Measurements from ENCODE around the gene ARHGAP18. TPM values are rescaled to one million over a fixed set of nuclear protein-coding genes. Genes with fewer than 3 reads are reported as not detected.

Gene ARHGAP18
- total RNA-seq, 8 experiments from 2014 or later, result 0.67 to 99.5 (median 3.6) TPM

DNA sequence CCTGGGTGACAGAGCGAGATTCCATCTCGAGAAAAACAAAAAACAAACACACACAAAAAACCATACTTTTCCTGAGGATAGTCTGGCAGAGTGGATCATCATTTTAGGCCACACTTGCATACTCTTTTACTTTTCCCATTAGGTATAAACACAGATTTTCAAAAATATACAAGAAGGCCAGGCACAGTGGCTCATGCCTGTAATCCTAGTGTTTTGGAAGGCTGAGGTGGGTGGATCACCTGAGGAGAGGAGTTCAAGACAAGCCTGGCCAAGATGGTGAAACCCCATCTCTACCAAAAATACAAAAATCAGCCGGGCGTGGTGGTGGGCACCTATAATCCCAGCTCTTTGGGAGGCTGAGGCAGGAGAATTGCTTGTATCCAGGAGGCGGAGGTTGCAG lies 85.5 kb downstream of the ARHGAP18 start:
- Histone ChIP-seq H3K27ac (no peak overlapping the region), H3K4me3 (no peak overlapping the region), H3K4me1 (replicated peaks in 1 of 2) (no peaks in the 10 kb centered on the region)
- WGBS, 10 experiments, result 60 to 100% (median 93%) methylated on average over 1 to 4 of the region's 5 CpGs; no CpG with 5 or more reads in 2 of the 10 experiments
- in situ Hi-C loops (cut with MboI; ENCODE audit: low pct_unique_long_range_greater_than_20kb in 2 of 9, low sequenced_read_pairs in 9 of 9, unreplicated experiment in 9 of 9), result loop anchor here in 2 of 9 experiments (25.0 kb wide), 2 partner anchors 88 to 113 kb away; partner anchors contain the start of gene ARHGAP18 (in 1 of the 2)
- ATAC-seq (replicated peaks in 6 of 8), result no peak

DNA sequence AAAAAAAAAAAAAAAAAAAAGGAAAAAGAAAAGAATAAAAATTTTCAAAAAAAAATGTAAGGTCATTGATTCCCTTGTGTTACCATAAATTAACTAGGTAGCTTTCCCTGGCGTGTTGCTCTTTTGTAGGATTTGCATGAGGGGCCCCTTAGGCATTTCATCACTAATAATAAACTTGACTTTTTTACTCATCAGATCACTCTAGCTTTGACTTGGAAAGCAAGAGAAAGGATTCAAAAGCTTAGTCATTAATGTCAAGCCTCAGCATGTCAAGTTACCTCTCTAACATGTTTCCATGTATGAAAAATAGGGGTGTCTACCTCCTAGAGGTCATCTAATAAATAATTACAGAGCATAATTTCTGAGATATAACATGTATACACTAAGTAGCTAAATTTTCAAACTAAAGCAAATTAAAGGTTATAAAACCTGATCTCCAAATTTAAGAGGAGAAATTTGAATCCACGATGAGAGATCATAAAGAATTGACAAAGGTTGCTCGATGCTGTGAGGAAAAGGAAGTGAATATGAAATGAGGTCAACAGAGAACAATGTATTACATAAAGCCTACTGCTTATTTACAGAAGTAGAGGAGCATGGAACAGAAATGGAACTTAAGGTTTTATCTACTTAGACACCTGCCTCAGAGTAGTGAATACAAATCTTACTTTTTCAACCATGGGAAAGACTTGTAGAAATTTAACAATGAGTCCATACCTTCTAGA lies 86.8 kb downstream of the ARHGAP18 start:
- in situ Hi-C loops (cut with MboI; ENCODE audit: low pct_unique_long_range_greater_than_20kb in 2 of 9, low sequenced_read_pairs in 9 of 9, unreplicated experiment in 9 of 9), result loop anchor here in 2 of 9 experiments (25.0 kb wide), 2 partner anchors 89 to 114 kb away; partner anchors contain the start of gene ARHGAP18 (in 1 of the 2)
- Histone ChIP-seq H3K4me1 (replicated peaks in 1 of 2) (no peaks in the 10 kb centered on the region), H3K4me3 (no peak overlapping the region), H3K27ac (no peak overlapping the region)
- 71 to 94% (median 92%) methylated on average over 2 to 3 of the region's 3 CpGs; no CpG with 5 or more reads in 1 of the 10 experiments for WGBS, 10 experiments
- ATAC-seq (replicated peaks in 6 of 8), result no peak

DNA sequence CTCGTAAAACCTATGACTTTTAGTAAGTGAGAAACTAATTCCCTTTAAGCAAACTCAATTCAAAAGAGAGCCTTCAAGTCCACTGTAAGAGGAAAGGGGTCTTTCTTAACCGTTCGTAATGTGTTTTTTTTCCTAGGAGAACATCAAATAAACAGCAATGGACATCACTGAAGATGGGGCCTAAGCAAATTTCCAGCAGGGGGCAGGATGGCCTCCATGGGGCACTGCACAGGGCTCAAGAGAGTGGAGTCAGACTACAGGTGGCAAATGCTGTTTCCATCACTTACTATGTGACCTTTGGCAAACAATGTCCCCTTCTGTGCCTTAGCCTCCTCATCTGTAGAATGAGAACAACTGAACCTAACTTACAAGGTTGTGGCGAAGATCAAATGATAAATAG lies 88.7 kb downstream of the ARHGAP18 start:
- 83 to 100% (median 94%) methylated on average over 1 to 4 of the region's 4 CpGs for WGBS, 10 experiments
- no peak for ATAC-seq (replicated peaks in 6 of 8)
- in situ Hi-C loops (cut with MboI; ENCODE audit: low pct_unique_long_range_greater_than_20kb in 2 of 9, low sequenced_read_pairs in 9 of 9, unreplicated experiment in 9 of 9), result loop anchor here in 2 of 9 experiments (25.0 kb wide), 2 partner anchors 91 to 116 kb away; partner anchors contain the start of gene ARHGAP18 (in 1 of the 2)
- no peak overlapping the region for H3K4me3 ChIP-seq
- H3K4me1 ChIP-seq (replicated peaks in 1 of 2), result no peaks in the 10 kb centered on the region
- no peak overlapping the region for H3K27ac ChIP-seq

DNA sequence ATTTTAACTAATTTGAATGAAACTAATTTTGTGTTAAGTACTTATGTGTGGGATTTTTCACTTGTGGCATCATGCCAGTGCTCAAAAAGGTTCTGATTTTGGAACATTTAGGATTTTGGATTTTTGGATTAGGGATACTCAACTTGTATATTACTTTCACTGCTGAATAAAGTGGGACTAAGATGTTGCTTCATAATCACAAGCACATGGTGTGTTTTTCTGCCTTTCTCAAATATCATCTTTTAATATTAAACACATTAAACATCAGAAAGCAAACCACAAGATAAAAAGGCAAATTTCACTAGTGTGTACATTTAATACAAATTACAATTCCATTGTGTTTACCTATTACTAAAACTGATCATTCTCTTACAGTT lies 89.8 kb downstream of the ARHGAP18 start:
- H3K4me3 ChIP-seq, result no peak overlapping the region
- no peak for ATAC-seq (replicated peaks in 6 of 8)
- no peak overlapping the region for H3K27ac ChIP-seq
- in situ Hi-C loops (cut with MboI; ENCODE audit: low pct_unique_long_range_greater_than_20kb in 2 of 9, low sequenced_read_pairs in 9 of 9, unreplicated experiment in 9 of 9), result loop anchor here in 2 of 9 experiments (25.0 kb wide), 2 partner anchors 92 to 117 kb away; partner anchors contain the start of gene ARHGAP18 (in 1 of the 2)
- no peaks in the 10 kb centered on the region for H3K4me1 ChIP-seq (replicated peaks in 1 of 2)

DNA sequence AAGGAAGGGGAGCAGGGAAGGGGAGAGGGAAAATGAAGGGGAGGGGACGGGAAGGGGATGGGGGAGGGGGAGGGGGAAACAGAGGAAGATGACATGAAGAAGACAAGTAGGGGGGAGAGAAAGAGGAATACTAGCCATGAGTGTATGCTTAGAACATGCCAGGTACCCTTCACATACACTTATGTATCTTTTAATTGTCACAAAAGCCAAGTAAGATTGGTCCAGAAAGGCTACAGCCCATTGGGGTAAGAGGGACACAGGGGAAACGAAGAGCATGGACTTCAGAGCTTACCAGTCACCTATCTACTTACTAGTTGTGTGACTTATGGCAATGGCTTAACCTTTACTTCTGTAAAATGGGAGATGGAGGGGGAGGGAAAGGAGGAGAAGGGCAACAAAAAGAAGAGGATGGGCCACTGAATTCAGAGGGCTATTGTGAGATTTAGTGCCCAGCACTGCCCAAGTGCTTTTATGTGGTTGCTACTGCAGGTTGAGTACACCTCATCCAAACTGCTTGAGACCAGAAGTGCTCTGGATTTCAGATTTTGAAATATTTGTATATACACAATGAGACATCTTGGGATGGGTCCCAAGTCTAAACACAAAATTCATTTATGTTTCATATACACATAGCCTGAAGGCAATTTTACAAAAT lies 90.3 kb downstream of the ARHGAP18 start:
- no CpG with 5 or more reads among the region's 2 CpGs for WGBS, 10 experiments
- in situ Hi-C loops (cut with MboI; ENCODE audit: low pct_unique_long_range_greater_than_20kb in 2 of 9, low sequenced_read_pairs in 9 of 9, unreplicated experiment in 9 of 9), result loop anchor here in 2 of 9 experiments (25.0 kb wide), 2 partner anchors 93 to 118 kb away; partner anchors contain the start of gene ARHGAP18 (in 1 of the 2)
- ATAC-seq (replicated peaks in 6 of 8), result no peak
- Histone ChIP-seq H3K4me3 (no peak overlapping the region), H3K4me1 (replicated peaks in 1 of 2) (no peaks in the 10 kb centered on the region), H3K27ac (no peak overlapping the region)

DNA sequence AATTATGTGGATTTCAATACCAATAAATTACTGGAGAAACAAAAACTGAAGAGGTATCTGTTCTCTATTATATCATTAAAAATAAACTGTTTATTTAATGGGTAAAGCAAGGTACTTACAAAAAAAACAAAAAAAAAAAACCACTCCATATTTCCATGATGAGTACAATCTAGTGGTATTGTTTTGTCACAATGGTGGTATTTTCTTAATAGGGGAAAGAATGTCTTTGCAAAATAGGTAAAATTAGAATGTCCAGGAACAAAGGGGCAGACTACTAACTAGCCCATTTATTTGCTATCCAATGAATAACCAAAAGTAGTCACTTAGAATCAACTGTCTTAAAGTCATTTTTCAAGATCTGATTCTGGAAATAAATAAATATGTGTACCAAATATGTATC lies 92.0 kb downstream of the ARHGAP18 start:
- Histone ChIP-seq H3K4me1 (replicated peaks in 1 of 2) (no peaks in the 10 kb centered on the region), H3K4me3 (no peak overlapping the region), H3K27ac (no peak overlapping the region)
- in situ Hi-C loops (cut with MboI; ENCODE audit: low pct_unique_long_range_greater_than_20kb in 2 of 9, low sequenced_read_pairs in 9 of 9, unreplicated experiment in 9 of 9), result loop anchor here in 2 of 9 experiments (25.0 kb wide), 2 partner anchors 94 to 119 kb away; partner anchors contain the start of gene ARHGAP18 (in 1 of the 2)
- no peak for ATAC-seq (replicated peaks in 6 of 8)

DNA sequence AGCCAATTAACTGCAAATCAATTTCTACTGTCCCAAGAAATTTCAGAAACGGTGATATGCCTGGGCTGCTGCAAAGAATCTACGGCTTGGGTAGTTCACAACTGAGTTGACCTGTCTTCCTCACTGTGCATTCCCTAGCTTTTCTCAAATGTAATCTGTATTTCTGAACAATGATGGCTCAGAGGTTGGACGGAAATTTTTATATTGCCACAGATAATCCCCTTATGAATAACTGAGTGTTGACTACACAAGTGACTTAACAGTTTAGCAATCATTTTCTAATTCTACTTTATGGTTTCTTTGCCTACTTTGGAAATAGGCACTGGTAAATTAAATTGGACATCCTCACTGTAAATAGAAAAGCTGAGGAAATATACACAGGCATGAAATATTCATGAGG lies 94.5 kb downstream of the ARHGAP18 start:
- ATAC-seq (replicated peaks in 6 of 8), result no peak
- 0 to 100% (median 85%) methylated on average over 1 to 3 of the region's 3 CpGs; no CpG with 5 or more reads in 1 of the 10 experiments for WGBS, 10 experiments
- Histone ChIP-seq H3K4me3 (no peak overlapping the region), H3K27ac (no peak overlapping the region), H3K4me1 (replicated peaks in 1 of 2) (no peaks in the 10 kb centered on the region)
- in situ Hi-C loops (cut with MboI; ENCODE audit: low pct_unique_long_range_greater_than_20kb in 2 of 9, low sequenced_read_pairs in 9 of 9, unreplicated experiment in 9 of 9), result loop anchor here in 2 of 9 experiments (25.0 kb wide), 2 partner anchors 97 to 122 kb away; partner anchors contain the start of gene ARHGAP18 (in 1 of the 2)

DNA sequence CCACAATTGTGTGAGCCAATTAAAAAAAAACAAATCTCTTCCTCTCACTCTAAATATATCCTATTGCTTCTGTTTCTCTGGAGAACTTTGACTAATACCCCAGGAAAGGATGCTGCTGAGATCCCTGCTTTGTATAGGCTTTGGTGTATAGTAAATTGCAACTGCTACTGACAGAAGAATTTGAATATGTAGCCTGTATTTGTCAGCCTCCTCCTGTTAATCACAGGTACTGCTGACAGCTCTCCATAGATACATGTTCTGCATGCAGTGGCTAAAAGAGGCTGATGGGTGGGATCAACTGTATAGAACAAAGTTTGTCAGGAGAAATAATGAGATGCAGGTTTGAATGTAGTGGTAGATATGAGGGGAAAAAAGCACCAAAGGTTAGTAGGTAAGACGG lies 95.0 kb downstream of the ARHGAP18 start:
- Histone ChIP-seq H3K27ac (no peak overlapping the region), H3K4me3 (no peak overlapping the region), H3K4me1 (replicated peaks in 1 of 2) (no peaks in the 10 kb centered on the region)
- in situ Hi-C loops (cut with MboI; ENCODE audit: low pct_unique_long_range_greater_than_20kb in 2 of 9, low sequenced_read_pairs in 9 of 9, unreplicated experiment in 9 of 9), result loop anchor here in 2 of 9 experiments (25.0 kb wide), 2 partner anchors 97 to 122 kb away; partner anchors contain the start of gene ARHGAP18 (in 1 of the 2)
- 50 to 100% (median 100%) methylated on average over 1 of the region's 1 CpG; no CpG with 5 or more reads in 2 of the 10 experiments for WGBS, 10 experiments
- ATAC-seq (replicated peaks in 6 of 8), result peak in 4 of 8 experiments; percentile 31 to 58 (median 45)

DNA sequence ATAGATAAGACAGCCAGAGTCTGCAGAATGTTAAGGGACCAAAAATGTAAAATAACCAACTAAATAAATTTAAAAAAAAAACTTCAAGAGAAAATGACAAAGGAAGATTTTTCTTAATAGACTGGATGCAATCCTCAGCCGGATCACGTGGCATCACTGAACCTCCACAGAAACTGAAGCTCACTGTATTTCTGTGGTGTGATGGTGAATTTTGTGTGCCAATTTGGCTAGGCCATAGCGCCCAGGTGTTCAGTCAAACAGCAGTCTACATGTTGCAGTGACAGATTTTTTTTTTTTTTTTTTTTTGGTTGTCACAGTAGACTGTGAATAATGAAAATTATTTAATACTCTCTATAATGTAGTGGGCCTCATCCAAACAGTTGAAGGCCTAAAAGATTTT lies 95.5 kb downstream of the ARHGAP18 start:
- ATAC-seq (replicated peaks in 6 of 8), result no peak
- in situ Hi-C loops (cut with MboI; ENCODE audit: low pct_unique_long_range_greater_than_20kb in 2 of 9, low sequenced_read_pairs in 9 of 9, unreplicated experiment in 9 of 9), result loop anchor here in 2 of 9 experiments (25.0 kb wide), 2 partner anchors 98 to 123 kb away; partner anchors contain the start of gene ARHGAP18 (in 1 of the 2)
- 93 to 100% (median 97%) methylated on average over 2 to 3 of the region's 3 CpGs; no CpG with 5 or more reads in 1 of the 10 experiments for WGBS, 10 experiments
- no peaks in the 10 kb centered on the region for H3K4me1 ChIP-seq (replicated peaks in 1 of 2)
- no peak overlapping the region for H3K4me3 ChIP-seq
- no peak overlapping the region for H3K27ac ChIP-seq

DNA sequence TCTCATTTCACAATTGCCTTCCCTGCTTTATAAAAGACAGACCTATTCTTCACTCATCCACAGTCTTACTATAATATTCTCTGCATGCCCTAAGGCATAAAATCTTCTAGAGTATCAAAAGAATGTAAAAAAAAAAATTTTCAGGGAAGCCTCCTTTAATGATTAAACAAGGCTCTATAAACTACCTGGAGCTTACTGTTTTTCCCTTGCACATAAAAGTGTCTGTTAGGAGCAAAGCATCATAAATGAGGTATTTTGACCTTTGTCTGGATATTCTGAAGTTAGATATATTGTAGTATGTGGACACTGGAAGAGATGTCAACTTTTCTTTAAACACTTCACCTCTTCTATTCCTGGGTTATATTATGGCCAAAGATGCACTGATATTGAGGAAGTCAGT lies 97.5 kb downstream of the ARHGAP18 start:
- ATAC-seq (replicated peaks in 6 of 8), result peak in 1 of 8 experiments; percentile 9
- in situ Hi-C loops (cut with MboI; ENCODE audit: low pct_unique_long_range_greater_than_20kb in 2 of 9, low sequenced_read_pairs in 9 of 9, unreplicated experiment in 9 of 9), result loop anchor here in 2 of 9 experiments (25.0 kb wide), 2 partner anchors 100 to 125 kb away; partner anchors contain the start of gene ARHGAP18 (in 1 of the 2)
- no peak overlapping the region for H3K27ac ChIP-seq

DNA sequence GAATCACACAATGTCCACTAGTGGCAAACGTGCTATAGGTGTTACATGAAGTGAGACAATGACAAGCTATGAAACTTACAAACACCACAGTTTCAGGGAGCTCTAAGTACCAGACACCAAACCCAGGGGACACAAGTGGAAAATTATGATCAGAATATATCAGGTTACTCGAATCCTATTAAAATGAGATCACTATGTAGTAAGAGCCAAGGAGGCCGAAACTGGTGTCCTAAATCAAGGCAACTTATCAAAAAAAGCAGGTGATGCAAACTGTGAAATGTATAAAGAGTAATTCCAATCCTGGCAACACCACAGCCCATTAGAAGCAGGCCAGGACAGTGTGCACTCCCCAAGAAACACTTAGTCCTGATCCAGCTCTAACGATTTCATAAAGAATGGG lies 100.3 kb downstream of the ARHGAP18 start:
- 32 to 100% (median 82%) methylated on average over 2 to 4 of the region's 4 CpGs for WGBS, 10 experiments
- Histone ChIP-seq H3K27ac (no peak overlapping the region), H3K4me3 (no peak overlapping the region), H3K4me1 (replicated peaks in 1 of 2) (no peaks in the 10 kb centered on the region)
- in situ Hi-C loops (cut with MboI; ENCODE audit: low pct_unique_long_range_greater_than_20kb in 2 of 9, low sequenced_read_pairs in 9 of 9, unreplicated experiment in 9 of 9), result loop anchor here in 2 of 9 experiments (25.0 kb wide), 2 partner anchors 103 to 128 kb away; partner anchors contain the start of gene ARHGAP18 (in 1 of the 2)
- peak in 1 of 8 experiments; percentile 12 for ATAC-seq (replicated peaks in 6 of 8)

More for the DNA sequence above, 97.5 kb downstream of the ARHGAP18 start:
- Histone ChIP-seq H3K4me1 (replicated peaks in 1 of 2) (no peaks in the 10 kb centered on the region), H3K4me3 (no peak overlapping the region)

DNA sequence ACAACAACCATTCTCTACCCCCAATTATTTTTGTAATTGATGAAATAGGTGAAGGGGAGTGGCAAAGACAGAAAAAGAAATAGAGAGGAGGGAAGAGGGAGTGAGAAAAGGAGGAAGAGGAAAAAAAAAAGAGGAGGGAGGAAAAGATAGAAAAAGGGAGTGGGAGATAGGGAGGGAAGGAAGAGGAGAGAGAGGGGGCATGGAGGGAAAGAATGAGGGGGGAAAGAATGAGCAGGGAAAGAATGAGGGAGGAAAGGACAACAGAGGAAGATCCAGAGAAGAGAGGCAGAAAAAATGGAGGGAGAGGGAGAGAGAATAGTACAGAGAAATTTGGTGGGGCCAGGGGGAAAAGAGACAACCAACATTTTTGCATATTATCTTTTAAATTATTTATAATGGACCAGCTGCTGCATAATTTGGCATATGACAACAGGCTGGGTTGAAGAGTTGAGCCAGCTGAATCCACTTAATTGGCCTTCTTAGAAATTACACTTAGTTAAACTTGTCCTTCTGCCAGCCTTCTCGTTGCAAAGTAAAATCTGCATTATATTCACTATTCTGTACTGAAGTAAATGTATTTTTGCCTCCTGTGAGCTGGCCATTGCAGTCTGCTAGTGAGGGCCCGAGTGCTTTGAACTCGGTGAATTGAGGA lies 101.0 kb downstream of the ARHGAP18 start:
- peak in 3 of 8 experiments; percentile 79 to 86 (median 79) for ATAC-seq (replicated peaks in 6 of 8)
- H3K27ac ChIP-seq, result no peak overlapping the region
- WGBS, 10 experiments, result 0 to 100% (median 78%) methylated on average over 1 to 3 of the region's 3 CpGs; no CpG with 5 or more reads in 1 of the 10 experiments
- in situ Hi-C loops (cut with MboI; ENCODE audit: low pct_unique_long_range_greater_than_20kb in 2 of 9, low sequenced_read_pairs in 9 of 9, unreplicated experiment in 9 of 9), result loop anchor here in 2 of 9 experiments (25.0 kb wide), 2 partner anchors 103 to 128 kb away; partner anchors contain the start of gene ARHGAP18 (in 1 of the 2)
- H3K4me1 ChIP-seq (replicated peaks in 1 of 2), result no peaks in the 10 kb centered on the region
- H3K4me3 ChIP-seq, result no peak overlapping the region
